Measurements from ENCODE around the gene NDE1. TPM values are rescaled to one million over a fixed set of nuclear protein-coding genes. Genes with fewer than 3 reads are reported as not detected.

The NDE1 gene, protein sequence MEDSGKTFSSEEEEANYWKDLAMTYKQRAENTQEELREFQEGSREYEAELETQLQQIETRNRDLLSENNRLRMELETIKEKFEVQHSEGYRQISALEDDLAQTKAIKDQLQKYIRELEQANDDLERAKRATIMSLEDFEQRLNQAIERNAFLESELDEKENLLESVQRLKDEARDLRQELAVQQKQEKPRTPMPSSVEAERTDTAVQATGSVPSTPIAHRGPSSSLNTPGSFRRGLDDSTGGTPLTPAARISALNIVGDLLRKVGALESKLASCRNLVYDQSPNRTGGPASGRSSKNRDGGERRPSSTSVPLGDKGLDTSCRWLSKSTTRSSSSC
- 88.6 and 115 TPM in 2 replicates for total RNA-seq (2014; rRNA removed; shearing (Covaris generic))

DNA sequence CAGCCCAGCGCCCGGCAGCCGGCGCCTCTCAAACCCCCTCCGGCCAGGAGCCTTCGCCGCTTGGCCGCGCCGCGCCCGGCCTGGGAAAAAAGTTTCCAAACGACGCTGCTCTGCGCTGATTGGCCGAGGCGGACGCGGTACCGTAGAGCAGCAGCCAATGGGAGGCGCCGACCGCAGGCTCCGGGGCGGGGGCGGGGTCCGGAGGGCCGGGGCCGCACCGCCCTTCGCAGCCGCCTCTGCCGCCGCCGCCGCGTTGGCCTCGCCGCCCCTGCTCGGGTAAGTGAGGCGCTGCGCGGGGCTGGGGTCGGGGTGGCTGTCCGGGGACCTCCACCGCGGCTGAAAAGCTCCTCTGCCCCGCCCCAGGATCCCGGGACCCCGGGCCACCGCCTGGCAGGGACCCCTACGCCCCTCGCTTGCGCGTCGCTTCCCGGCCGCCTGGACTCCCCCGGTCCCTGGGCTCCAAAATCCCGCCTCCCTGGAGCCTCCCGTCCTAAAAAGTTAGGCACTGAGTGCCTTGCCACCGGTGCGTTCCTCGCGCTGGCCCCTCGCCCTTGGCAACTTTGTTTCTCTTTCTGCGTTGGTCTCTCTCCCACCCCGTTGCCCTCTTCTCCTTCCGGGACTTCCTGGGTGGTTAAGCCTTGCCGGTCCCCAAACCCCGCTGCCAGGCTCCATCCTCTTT is at the start of gene NDE1:
TSS of gene NDE1 (plus strand) at position 227 of the 679 bp plus-strand sequence. CDS start 14,534 bp downstream, outside the sequence.

DNA sequence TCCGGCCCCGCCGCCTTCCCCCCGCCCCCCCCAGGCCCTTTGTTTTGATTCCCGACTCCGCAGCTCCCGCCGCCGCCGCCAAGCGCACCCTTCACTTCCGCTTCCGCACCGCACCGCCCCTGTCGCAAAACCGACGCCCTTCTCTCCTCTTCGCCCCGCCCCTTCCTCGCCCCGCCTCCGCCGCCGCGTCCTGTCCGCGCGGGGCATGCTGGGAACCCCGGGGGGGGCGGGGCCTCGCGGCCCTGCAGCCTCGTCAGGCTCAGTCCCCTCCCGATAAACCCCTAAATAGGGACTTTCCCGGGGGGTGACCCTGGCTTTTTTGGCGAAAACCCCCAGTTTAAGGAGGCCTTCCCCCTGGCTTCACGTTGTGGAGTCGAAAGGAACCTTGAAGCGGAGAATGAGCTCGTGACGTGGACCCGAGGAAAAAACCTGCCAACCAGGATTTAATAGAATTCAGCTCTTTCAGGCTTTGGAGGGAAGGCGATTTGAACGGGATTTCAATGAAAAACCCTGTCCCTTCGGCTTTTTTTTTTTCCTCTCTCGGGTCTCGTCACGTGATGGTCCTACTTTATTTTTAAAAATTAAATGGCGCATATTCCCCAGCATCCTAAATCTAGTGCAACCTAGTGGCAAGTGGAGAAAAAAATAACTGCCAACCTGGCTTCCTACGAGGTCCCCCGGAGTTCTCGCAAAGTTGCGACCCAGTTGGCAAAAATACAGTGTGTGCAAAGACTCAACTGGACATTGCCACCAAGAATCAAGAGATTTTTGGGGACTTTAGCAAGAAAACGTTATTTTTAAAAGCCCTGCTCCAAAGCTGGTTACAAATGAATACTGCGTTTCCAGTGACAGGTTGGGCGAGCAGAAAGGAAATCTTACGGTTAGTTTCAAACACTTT is 6.7 kb upstream of the NDE1 start, which contains the start of gene MARF1:
TSS of gene MARF1 (minus strand) at position 107 of the 898 bp plus-strand sequence. CDS start 3,921 bp downstream, outside the sequence.

Other genes with a start within 250 kb of the NDE1 start
- gene BMERB1, start 215.7 kb upstream of the NDE1 start, total RNA-seq (2014; rRNA removed; shearing (Covaris generic)) = 32.4 and 36.3 TPM in 2 replicates
- 11.5 and 12.7 TPM in 2 replicates for gene MARF1, start 7.1 kb upstream of the NDE1 start, total RNA-seq (2014; rRNA removed; shearing (Covaris generic))
- gene MYH11, start 206.8 kb downstream of the NDE1 start, total RNA-seq (2014; rRNA removed; shearing (Covaris generic)) = not detected in 2 replicates
- 23.9 and 24.3 TPM in 2 replicates for gene CEP20, start 238.4 kb downstream of the NDE1 start, total RNA-seq (2014; rRNA removed; shearing (Covaris generic))